HG02870 (cell line): Measurements from ENCODE around the gene TMEM120A.

Experiments used
- ATAC-seq: cut with Tn5 transposase; IDR thresholded peaks from one replicate; pipeline ENCODE4 v1.9.1; 2021; ENCODE audit warnings: mild to moderate bottlenecking, moderate library complexity; ENCODE audit not compliant: unreplicated experiment

The TMEM120A gene

DNA sequence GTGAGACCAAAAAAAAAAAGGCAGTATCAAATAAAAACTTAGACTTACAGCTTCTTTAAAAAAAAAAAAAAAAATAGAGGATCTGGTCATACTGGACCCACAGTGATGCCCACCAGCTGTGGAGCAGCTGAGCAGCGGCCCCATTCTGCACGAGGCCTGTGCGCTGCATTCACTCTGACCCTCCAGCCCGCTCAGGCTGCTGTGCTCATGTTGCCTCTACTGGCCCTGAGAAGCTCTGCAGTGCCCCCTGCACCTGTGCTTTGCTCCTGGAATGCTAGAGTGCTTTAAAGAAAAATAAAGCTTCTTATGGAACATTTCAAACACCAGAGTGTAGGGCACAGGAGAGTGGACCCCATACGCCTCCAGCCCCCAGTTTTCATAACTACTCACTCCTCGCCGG lies 33.2 kb downstream of the TMEM120A start:
- ATAC-seq, result no peak

DNA sequence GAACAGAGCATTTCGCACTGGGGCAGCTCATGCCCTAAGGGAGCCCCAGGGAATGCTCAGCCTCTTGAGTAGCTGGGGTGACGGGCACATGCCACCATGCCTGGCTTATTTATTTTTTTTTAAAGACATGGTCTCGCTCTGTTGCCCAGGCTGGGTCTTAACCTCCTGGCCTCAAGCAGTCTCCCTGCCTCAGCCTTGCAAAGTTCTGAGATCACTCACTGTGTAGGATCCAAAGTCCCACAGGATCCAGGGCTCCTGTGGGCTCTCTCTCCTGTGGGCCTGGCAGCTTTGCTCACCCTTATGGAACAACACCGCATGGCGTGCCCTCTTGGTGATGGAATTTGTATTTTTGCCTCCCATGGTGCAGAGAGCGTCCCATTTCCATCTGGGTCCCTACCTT lies 34.0 kb downstream of the TMEM120A start:
- no peak for ATAC-seq

DNA sequence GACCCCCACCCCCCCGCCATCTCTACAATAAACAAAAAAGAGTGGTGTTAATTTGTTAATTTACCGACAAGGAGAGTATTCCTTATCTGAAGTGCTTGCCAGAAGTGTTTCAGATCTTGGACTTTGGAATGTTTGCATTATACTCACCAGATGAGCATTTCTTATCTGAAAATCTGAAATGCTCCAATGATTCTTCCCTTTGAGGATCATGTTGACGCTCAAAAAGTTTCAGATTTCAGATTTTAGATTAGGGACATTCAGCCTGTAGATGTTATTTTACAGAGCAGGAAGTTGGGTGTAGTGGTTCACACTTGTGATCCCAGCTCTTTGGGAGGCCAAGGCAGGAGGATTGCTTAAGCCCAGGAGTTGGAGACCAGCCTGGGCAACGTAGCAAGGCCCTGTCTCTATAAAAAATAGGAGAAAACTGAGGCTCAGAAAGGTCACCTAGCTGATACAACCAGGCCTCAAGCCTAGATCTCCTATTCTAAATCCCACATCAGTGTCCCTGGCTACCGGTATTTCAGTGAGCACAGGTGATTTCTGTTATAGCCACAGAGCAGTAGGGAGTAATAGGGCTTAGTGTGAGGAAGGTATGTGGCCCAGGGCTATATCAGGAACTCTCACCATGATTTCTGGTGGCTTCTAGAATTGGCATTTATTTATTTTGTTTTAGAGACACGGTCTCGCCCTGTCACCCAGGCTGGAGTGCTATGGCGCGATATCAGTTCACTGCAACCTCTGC lies 35.4 kb downstream of the TMEM120A start:
- no peak for ATAC-seq

GRCh38 chr7:75957021-75957736 lies 37.2 kb downstream of the TMEM120A start:
- ATAC-seq, result no peak

DNA sequence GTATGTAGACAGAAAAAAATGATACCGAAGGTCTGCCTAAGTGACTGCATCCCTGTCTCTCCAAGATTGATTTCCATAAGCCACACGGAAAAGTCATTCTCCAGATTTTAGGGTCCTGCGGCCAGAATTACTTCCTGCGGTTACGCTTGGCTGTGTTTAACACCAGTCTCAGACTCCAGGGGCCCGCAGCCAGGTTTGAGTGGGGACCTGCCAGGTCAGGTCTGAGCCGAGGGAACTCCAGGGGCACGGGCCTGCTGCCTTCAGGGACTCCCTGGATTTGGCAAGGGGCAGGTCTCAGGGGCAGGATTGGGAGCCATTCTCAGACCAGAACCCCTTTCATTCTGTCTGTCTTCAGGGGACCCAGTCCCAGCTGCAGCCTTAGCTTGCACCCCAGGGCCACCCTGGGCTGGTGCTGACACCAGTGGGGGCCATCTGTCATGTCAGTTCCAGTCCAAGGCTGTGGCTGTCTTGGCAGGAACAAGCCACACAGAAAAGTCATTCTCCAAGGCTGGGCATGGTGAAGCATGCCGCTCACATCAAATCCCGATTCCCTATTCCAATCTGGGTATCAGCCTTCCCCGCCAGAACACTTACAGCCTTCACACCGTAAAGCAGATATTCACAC lies 39.0 kb downstream of the TMEM120A start:
- ATAC-seq, result no peak

DNA sequence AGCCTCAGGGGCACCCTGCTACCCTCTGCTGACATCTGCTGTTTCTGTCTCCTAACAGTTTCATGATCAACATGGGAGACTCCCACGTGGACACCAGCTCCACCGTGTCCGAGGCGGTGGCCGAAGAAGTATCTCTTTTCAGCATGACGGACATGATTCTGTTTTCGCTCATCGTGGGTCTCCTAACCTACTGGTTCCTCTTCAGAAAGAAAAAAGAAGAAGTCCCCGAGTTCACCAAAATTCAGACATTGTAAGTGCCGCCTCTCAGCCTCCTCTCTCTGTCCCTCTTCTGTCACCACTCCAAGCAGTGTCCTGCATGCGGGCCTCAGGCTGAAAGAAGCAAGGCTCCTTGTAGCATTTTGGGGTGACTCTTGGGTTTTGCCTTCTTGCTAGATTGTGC lies 40.5 kb downstream of the TMEM120A start:
- no peak for ATAC-seq

DNA sequence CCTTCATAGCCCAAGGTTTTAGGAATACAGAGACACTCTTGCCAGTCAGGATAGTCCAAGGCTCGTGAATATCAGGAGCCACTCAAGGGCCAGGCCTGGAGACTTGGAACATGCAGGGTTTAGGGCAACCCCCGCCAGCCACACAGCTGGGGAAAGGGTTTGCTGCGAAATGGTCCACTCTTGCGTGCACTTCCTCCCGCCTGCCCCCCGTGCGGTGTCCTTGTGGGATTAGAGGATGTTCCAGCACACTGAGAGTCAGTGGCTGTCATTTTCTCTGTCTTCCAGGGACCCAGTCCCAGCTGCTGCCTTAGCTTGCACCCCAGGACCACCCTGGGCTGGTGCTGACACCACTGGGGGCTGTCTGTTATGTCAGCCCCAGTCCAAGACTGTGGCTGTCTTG lies 41.0 kb downstream of the TMEM120A start:
- no peak for ATAC-seq

DNA sequence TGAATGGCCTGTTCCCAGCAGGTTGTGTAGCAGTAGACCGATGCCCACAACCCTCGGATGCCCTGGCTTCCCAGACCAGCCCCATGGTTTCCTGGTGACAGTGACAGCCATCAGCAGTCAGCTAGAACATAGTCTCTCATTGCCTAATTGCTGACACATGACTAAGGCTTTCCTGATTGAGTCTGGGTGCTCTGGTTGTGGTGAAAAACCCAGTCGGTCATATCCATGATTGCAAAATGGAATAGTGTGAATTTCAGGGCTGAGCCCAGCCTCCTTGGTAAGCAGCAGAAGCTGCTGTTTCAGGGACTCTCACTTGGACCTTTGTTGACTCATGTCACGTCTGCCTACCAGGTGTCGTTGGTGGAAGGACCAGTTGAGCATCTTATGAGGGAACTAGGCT lies 42.9 kb downstream of the TMEM120A start:
- no peak for ATAC-seq

- no peak for ATAC-seq
Observed at GRCh38 chr7:75950111-75950681, 44.2 kb downstream of the TMEM120A start.

GRCh38 chr7:75948179-75948578 lies 46.2 kb downstream of the TMEM120A start:
- no peak for ATAC-seq

GRCh38 chr7:75946207-75946855 lies 48.1 kb downstream of the TMEM120A start:
- no peak for ATAC-seq

DNA sequence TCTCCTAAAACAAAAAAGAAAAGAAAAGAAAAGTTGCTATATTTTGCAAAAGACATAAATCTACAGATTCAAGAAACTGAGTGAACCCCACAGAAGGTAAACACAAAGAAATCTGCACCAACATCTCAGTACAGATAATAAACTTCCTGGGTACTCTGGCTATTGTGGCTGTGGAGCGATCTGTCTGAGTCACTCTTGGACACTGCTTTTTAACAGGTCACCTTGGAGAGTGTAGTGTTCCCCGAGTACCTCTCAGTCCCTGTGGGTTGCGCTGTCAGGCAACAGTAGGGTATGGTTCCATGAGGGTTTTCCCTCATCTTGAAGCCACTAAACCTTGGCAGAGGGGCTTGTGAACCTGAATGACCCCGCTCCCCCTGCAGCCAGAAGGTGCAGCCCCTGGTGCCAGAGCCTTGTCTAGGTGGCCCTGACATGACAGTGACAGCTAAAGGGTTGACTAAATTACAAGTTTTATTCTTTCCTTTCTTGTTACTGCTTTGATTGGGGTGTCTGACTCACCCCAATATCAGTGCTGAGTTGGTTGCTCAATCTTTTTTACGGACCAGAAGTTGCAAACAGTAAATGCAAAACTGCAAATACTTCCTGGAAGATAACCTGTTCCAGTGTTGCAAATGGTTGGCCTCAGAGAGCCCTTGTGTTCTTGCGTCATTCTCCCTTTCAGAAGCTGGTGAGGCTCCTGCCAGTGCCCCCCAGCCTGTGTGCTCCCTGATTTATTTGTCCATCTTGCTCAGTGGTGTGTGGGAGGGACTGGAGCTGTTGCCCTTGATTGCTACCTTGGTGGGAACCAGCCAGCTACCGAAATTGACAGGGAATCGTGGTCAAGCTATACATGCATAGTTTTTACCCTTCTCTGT lies 48.9 kb downstream of the TMEM120A start:
- no peak for ATAC-seq

DNA sequence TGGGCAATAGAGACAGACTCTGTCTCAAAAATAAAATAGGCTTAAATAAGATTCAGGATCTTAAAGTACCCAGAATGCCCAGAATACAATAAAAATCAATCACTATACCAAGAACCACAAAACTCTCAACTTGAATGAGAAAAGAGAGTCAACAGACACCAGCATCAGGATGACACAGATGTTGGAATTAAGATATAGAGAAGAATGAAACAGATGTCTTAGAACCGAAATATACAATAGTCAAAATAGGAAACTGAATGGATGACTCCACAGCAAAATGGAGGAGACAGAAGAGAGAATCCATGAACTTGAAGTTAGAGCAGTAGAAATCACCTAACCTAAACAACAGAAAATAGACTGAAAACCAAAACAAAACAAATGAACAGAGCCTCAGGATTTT lies 49.9 kb downstream of the TMEM120A start:
- ATAC-seq, result no peak

DNA sequence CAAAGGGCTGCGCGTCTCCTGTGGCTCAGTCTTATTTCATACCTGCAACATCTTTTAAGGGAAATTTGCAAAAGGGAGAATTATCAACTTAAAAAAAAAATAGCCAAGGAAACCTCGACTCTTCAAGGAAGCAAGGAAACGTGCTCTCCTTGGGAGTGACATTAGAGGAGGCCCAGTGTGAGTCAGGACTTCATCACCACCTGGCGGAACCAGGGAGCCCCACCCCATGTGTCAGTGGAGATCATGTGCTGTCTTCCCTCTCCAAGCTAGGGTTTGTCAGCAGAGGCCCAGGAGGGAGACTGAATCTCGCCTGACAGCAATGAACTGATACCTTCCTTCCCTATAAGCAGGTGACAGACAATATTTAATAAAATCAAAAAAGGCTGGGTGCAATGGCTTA lies 50.5 kb downstream of the TMEM120A start:
- no peak for ATAC-seq

DNA sequence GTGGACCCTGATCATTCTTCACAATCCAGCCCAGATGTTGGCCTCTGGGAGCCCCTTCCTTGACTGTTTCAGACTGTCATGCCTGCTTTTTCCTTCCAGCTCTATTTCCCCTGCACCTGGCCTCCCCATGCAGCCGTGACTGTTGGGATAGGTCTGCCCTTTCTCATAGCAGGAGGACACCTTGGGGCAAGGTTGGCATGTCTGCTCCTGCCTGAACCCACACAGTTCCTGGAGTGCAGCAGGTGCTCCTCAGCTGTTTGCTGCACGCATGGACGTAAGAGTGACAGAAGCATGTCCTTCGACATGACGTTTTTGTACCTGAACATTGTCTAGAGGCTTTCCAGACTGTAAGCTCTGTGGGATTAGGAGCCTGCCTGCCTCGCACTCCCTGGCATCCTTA lies 55.5 kb downstream of the TMEM120A start:
- ATAC-seq, result no peak

DNA sequence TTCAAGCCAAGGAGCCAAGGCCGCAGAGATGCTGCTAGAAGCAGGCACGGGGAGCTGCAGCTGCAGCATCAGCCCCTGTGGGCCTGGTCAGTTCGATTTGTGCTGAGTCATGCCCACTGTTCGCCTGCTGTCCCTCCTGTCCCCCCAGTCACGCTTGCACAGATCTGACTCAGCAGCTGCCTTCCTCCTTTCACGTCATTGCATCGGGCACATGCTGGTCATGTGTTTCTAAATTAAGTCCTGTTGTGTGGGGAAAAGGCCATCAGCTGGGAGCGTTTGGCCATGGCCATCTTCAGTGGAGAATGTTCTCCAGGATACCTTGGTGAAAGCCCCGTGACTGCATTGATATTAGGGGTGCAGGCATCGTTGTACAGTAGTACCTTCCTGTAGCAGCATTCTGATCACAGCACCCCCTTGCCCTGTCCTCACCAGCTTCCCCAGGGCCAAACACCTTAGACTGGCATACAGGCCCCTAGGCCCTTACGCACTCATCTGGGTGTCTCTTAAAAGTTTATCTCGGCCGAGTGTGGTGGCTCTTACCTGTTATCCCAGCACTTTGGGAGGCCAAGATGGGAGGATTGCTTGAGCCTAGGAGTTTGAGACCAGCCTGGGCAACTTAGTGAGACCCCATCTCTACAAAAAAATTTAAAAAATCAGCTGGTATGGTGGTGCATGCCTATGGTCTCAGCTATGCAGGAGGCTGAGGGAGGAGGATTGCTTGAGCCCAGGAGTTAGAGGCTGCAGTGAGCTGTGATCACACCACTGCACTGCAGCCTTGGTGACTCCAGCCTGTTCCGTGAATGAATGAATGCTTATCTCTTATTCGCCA lies 56.2 kb downstream of the TMEM120A start:
- no peak for ATAC-seq
